Immature natural killer cell (primary cell): Measurements from ENCODE around the gene OGFRL1. TPM values are rescaled to one million over a fixed set of nuclear protein-coding genes. Genes with fewer than 3 reads are reported as not detected.

Experiments used
- DNase-seq, 3 donors: peaks; one replicate each; pipeline ENCODE4 v3.0.0; 2022; ENCODE audit warnings: mixed read lengths in 1 of 3
- H3K27ac Mint-ChIP-seq, 6 donors: one replicate each; pipeline ENCODE4 v1.8.0; 2020; ENCODE audit warnings: mixed read lengths in 6 of 6, mild to moderate bottlenecking in 5 of 6, inconsistent platforms in 4 of 6, moderate library complexity in 3 of 6
- H3K27me3 Mint-ChIP-seq, 3 donors: one replicate each; pipeline ENCODE4 v1.8.0; 2020 to 2021; ENCODE audit warnings: low read depth in 3 of 3, mild to moderate bottlenecking in 3 of 3, mixed read lengths in 3 of 3, moderate library complexity in 3 of 3, inconsistent platforms in 1 of 3
- H3K36me3 Mint-ChIP-seq, 3 donors: one replicate each; pipeline ENCODE4 v1.8.0; 2020; ENCODE audit warnings: mixed read lengths in 3 of 3, inconsistent platforms in 2 of 3, mild to moderate bottlenecking in 2 of 3
- H3K4me1 Mint-ChIP-seq, 2 donors: one replicate each; pipeline ENCODE4 v1.8.0; 2020; ENCODE audit warnings: inconsistent platforms in 2 of 2, mild to moderate bottlenecking in 2 of 2, mixed read lengths in 2 of 2, moderate library complexity in 1 of 2
- H3K4me3 Mint-ChIP-seq, 5 donors: one replicate each; pipeline ENCODE4 v1.8.0; 2020; ENCODE audit warnings: mild to moderate bottlenecking in 5 of 5, mixed read lengths in 5 of 5, inconsistent platforms in 3 of 5, moderate library complexity in 3 of 5
- H3K9me3 Mint-ChIP-seq, 6 donors: one replicate each; pipeline ENCODE4 v1.8.0; 2020; ENCODE audit warnings: mild to moderate bottlenecking in 6 of 6, mixed read lengths in 6 of 6, inconsistent platforms in 4 of 6, moderate library complexity in 3 of 6
- polyA plus RNA-seq, 3 donors: library from polyadenylated mRNA; unstranded; fragments of 300-500 nt; fragmentation: Illumina TruSeq; gene quantifications; one replicate each; pipeline ENCODE4 v1.2.3, GENCODE V29; 2021

Gene OGFRL1
- polyA plus RNA-seq, 3 donors from 2014 or later, result 4.0 to 7.1 (median 6.1) TPM

GRCh38 chr6:71292001-71292400 is 3.4 kb downstream of the OGFRL1 start:
- peak in 1 of 3 donors; percentile 20 for DNase-seq
- H3K27me3 Mint-ChIP-seq, result peaks cover 2 to 6% (median 2%) of the 10 kb centered on the region in 3 donors
- H3K9me3 Mint-ChIP-seq, result no peaks in the 10 kb centered on the region
- H3K36me3 Mint-ChIP-seq, result peaks cover 23 to 30% (median 24%) of the 10 kb centered on the region in 3 donors
- H3K4me3 Mint-ChIP-seq, result peak overlapping the region in 3 of 5 donors; percentile 2 to 39 (median 30)
- peaks cover 40 to 48% of the 10 kb centered on the region in 2 donors for H3K4me1 Mint-ChIP-seq
- peak overlapping the region in 2 of 6 donors; percentile 25 to 58 for H3K27ac Mint-ChIP-seq

GRCh38 chr6:71294121-71294523 is 5.5 kb downstream of the OGFRL1 start:
- H3K4me1 Mint-ChIP-seq, result peaks cover 31 to 36% of the 10 kb centered on the region in 2 donors

GRCh38 chr6:71298459-71298858 is 9.8 kb downstream of the OGFRL1 start:
- peaks cover 30 to 49% (median 31%) of the 10 kb centered on the region in 3 donors for H3K36me3 Mint-ChIP-seq
- H3K4me1 Mint-ChIP-seq, result peaks cover 1 to 5% of the 10 kb centered on the region in 2 donors
- H3K27me3 Mint-ChIP-seq, result peaks cover 0 to 2% (median 0%) of the 10 kb centered on the region in 3 donors
- H3K4me3 Mint-ChIP-seq, result no peak overlapping the region
- no peaks in the 10 kb centered on the region for H3K9me3 Mint-ChIP-seq
- DNase-seq, result no peak
- H3K27ac Mint-ChIP-seq, result no peak overlapping the region

More at GRCh38 chr6:71294121-71294523, 5.5 kb downstream of the OGFRL1 start:
- peaks cover 24 to 36% (median 24%) of the 10 kb centered on the region in 3 donors for H3K36me3 Mint-ChIP-seq
- no peak for DNase-seq
- no peak overlapping the region for H3K4me3 Mint-ChIP-seq
- peaks cover 0 to 3% (median 2%) of the 10 kb centered on the region in 3 donors for H3K27me3 Mint-ChIP-seq
- H3K9me3 Mint-ChIP-seq, result no peaks in the 10 kb centered on the region
- H3K27ac Mint-ChIP-seq, result no peak overlapping the region

GRCh38 chr6:71299541-71300470 is 11.2 kb downstream of the OGFRL1 start:
- Mint-ChIP-seq H3K27ac (no peak overlapping the region), H3K9me3 (no peaks in the 10 kb centered on the region), H3K27me3 (peaks cover 0 to 2% (median 0%) of the 10 kb centered on the region in 3 donors), H3K36me3 (peaks cover 21 to 42% (median 25%) of the 10 kb centered on the region in 3 donors), H3K4me1 (peaks cover 0 to 1% of the 10 kb centered on the region in 2 donors), H3K4me3 (no peak overlapping the region)
- DNase-seq, result no peak

GRCh38 chr6:71300561-71301168 is 12.1 kb downstream of the OGFRL1 start:
- Mint-ChIP-seq H3K36me3 (peaks cover 13 to 35% (median 18%) of the 10 kb centered on the region in 3 donors), H3K4me1 (peaks cover 0 to 1% of the 10 kb centered on the region in 2 donors), H3K27me3 (peaks cover 0 to 2% (median 0%) of the 10 kb centered on the region in 3 donors), H3K27ac (no peak overlapping the region), H3K9me3 (no peaks in the 10 kb centered on the region), H3K4me3 (no peak overlapping the region)
- DNase-seq, result no peak

GRCh38 chr6:71301546-71301945 is 12.9 kb downstream of the OGFRL1 start:
- no peak overlapping the region for H3K27ac Mint-ChIP-seq
- peaks cover 11 to 36% (median 16%) of the 10 kb centered on the region in 3 donors for H3K36me3 Mint-ChIP-seq
- peaks cover 0 to 1% of the 10 kb centered on the region in 2 donors for H3K4me1 Mint-ChIP-seq
- DNase-seq, result no peak
- H3K9me3 Mint-ChIP-seq, result no peaks in the 10 kb centered on the region
- no peak overlapping the region for H3K4me3 Mint-ChIP-seq
- peaks cover 0 to 2% (median 0%) of the 10 kb centered on the region in 3 donors for H3K27me3 Mint-ChIP-seq

GRCh38 chr6:71309656-71310055 is 21.0 kb downstream of the OGFRL1 start:
- H3K27me3 Mint-ChIP-seq, result peaks cover 0 to 2% (median 0%) of the 10 kb centered on the region in 3 donors
- H3K4me3 Mint-ChIP-seq, result no peak overlapping the region
- peaks cover 0 to 4% (median 3%) of the 10 kb centered on the region in 3 donors for H3K36me3 Mint-ChIP-seq
- no peaks in the 10 kb centered on the region for H3K9me3 Mint-ChIP-seq
- DNase-seq, result no peak
- H3K4me1 Mint-ChIP-seq, result no peaks in the 10 kb centered on the region
- no peak overlapping the region for H3K27ac Mint-ChIP-seq

GRCh38 chr6:71310261-71310660 is 21.6 kb downstream of the OGFRL1 start:
- Mint-ChIP-seq H3K27me3 (peaks cover 0 to 2% (median 0%) of the 10 kb centered on the region in 3 donors), H3K4me1 (no peaks in the 10 kb centered on the region)
- DNase-seq, result no peak

GRCh38 chr6:71312089-71312488 is 23.5 kb downstream of the OGFRL1 start:
- Mint-ChIP-seq H3K4me1 (no peaks in the 10 kb centered on the region), H3K9me3 (no peaks in the 10 kb centered on the region), H3K36me3 (peaks cover 0 to 3% (median 0%) of the 10 kb centered on the region in 3 donors), H3K27me3 (peaks cover 0 to 2% (median 0%) of the 10 kb centered on the region in 3 donors), H3K4me3 (no peak overlapping the region), H3K27ac (no peak overlapping the region)
- DNase-seq, result no peak

More at GRCh38 chr6:71310261-71310660, 21.6 kb downstream of the OGFRL1 start:
- peaks cover 0 to 4% (median 3%) of the 10 kb centered on the region in 3 donors for H3K36me3 Mint-ChIP-seq
- H3K4me3 Mint-ChIP-seq, result no peak overlapping the region
- H3K9me3 Mint-ChIP-seq, result no peaks in the 10 kb centered on the region
- peak overlapping the region in 1 of 6 donors; percentile 57 for H3K27ac Mint-ChIP-seq

- Mint-ChIP-seq H3K27ac (no peak overlapping the region), H3K27me3 (no peaks in the 10 kb centered on the region), H3K4me1 (no peaks in the 10 kb centered on the region), H3K9me3 (no peaks in the 10 kb centered on the region), H3K4me3 (no peak overlapping the region), H3K36me3 (no peaks in the 10 kb centered on the region)
- DNase-seq, result no peak
Observed at GRCh38 chr6:71317441-71317840, 28.8 kb downstream of the OGFRL1 start.

GRCh38 chr6:71320041-71320440 is 31.4 kb downstream of the OGFRL1 start:
- H3K4me3 Mint-ChIP-seq, result no peak overlapping the region
- H3K4me1 Mint-ChIP-seq, result no peaks in the 10 kb centered on the region
- no peaks in the 10 kb centered on the region for H3K9me3 Mint-ChIP-seq
- no peak for DNase-seq
- peaks cover 0 to 3% (median 0%) of the 10 kb centered on the region in 3 donors for H3K36me3 Mint-ChIP-seq
- peaks cover 0 to 6% (median 0%) of the 10 kb centered on the region in 3 donors for H3K27me3 Mint-ChIP-seq
- no peak overlapping the region for H3K27ac Mint-ChIP-seq

GRCh38 chr6:71321314-71321713 is 32.7 kb downstream of the OGFRL1 start:
- Mint-ChIP-seq H3K27me3 (peaks cover 0 to 9% (median 0%) of the 10 kb centered on the region in 3 donors), H3K4me3 (no peak overlapping the region), H3K4me1 (no peaks in the 10 kb centered on the region), H3K9me3 (no peaks in the 10 kb centered on the region), H3K36me3 (peaks cover 0 to 3% (median 0%) of the 10 kb centered on the region in 3 donors), H3K27ac (no peak overlapping the region)
- no peak for DNase-seq

- Mint-ChIP-seq H3K27me3 (peaks cover 0 to 10% (median 0%) of the 10 kb centered on the region in 3 donors), H3K27ac (no peak overlapping the region)
Observed at GRCh38 chr6:71324194-71324785, 35.7 kb downstream of the OGFRL1 start.

More at GRCh38 chr6:71324194-71324785, 35.7 kb downstream of the OGFRL1 start:
- no peaks in the 10 kb centered on the region for H3K9me3 Mint-ChIP-seq
- DNase-seq, result no peak
- no peak overlapping the region for H3K4me3 Mint-ChIP-seq
- H3K36me3 Mint-ChIP-seq, result peaks cover 0 to 3% (median 0%) of the 10 kb centered on the region in 3 donors
- H3K4me1 Mint-ChIP-seq, result no peaks in the 10 kb centered on the region
